PC-3 (cell line): ENCODE results near the gene ZC2HC1B. TPM values are rescaled to one million over a fixed set of nuclear protein-coding genes. Genes with fewer than 3 reads are reported as not detected.

Source experiments
- ATAC-seq: fragments of 200-7000 bp; cut with Tn5 transposase; 2 replicates; pipeline ENCODE4 v1.9.1; 2020; ENCODE audit warnings: mild to moderate bottlenecking, moderate library complexity
- BruUV-seq: library from RNA; stranded (reverse); fragments of 400-500 nt; replicated peaks from 2 replicates; lab custom pipeline; 2021; lab: Mats Ljungman, UMichigan
- CTCF ChIA-PET: fragments of 300-600 bp; sonication (Branson Sonifier 250); formaldehyde crosslinking; loops from one replicate; lab custom pipeline; 2022; ENCODE audit warnings: antibody characterized with exemption; lab: Charles Lee
- POLR2A ChIA-PET: fragments of 300-600 bp; sonication (Branson Sonifier 250); formaldehyde crosslinking; loops from one replicate; lab custom pipeline; 2022; ENCODE audit warnings: antibody characterized with exemption; ENCODE audit not compliant: unreplicated experiment; lab: Charles Lee
- DNase-seq: peaks from one replicate; pipeline ENCODE4 v3.0.0-alpha.2; 2015
- H2AFZ ChIP-seq: fragments of 300-600 bp; sonication (generic); 2 replicates; pipeline ENCODE4 v1.6.0; 2016; ENCODE audit warnings: antibody characterized with exemption, low read length
- H3F3A ChIP-seq: fragments of 300-600 bp; sonication (generic); one replicate; pipeline ENCODE4 v1.6.0; 2017; ENCODE audit warnings: antibody characterized with exemption, low read length, control low read depth, mild to moderate bottlenecking; ENCODE audit not compliant: unreplicated experiment
- H3K27ac ChIP-seq: fragments of 300-600 bp; sonication (generic); 2 replicates; pipeline ENCODE4 v1.5.1; 2016; ENCODE audit warnings: mild to moderate bottlenecking, low read length
- H3K27me3 ChIP-seq: fragments of 300-600 bp; sonication (generic); 2 replicates; pipeline ENCODE4 v1.6.1; 2016; ENCODE audit warnings: low read length, mixed read lengths
- H3K36me3 ChIP-seq: fragments of 300-600 bp; sonication (generic); 2 replicates; pipeline ENCODE4 v1.6.1; 2016; ENCODE audit warnings: low read depth, mixed run types, low read length, mixed read lengths
- H3K4me1 ChIP-seq: fragments of 300-600 bp; sonication (generic); 2 replicates; pipeline ENCODE4 v1.5.1; 2016; ENCODE audit warnings: low read length; ENCODE audit not compliant: insufficient read depth
- H3K4me2 ChIP-seq: fragments of 300-600 bp; sonication (generic); 2 replicates; pipeline ENCODE4 v1.6.0; 2016; ENCODE audit warnings: low read length
- H3K4me3 ChIP-seq: fragments of 300-600 bp; sonication (generic); 2 replicates; pipeline ENCODE4 v1.5.1; 2016; ENCODE audit warnings: mild to moderate bottlenecking, low read length, mixed read lengths
- H3K79me2 ChIP-seq: fragments of 300-600 bp; sonication (generic); 2 replicates; pipeline ENCODE4 v1.6.1; 2017; ENCODE audit warnings: low read length, mixed read lengths
- H3K9ac ChIP-seq: fragments of 300-600 bp; sonication (generic); 2 replicates; pipeline ENCODE4 v1.6.0; 2016; ENCODE audit warnings: mild to moderate bottlenecking, low read length
- H3K9me2 ChIP-seq: fragments of 300-600 bp; sonication (generic); replicated peaks from 2 replicates; pipeline ENCODE4 v1.6.1; 2016; ENCODE audit warnings: mixed run types, low read length, mixed read lengths
- H3K9me3 ChIP-seq: fragments of 300-600 bp; sonication (generic); 2 replicates; pipeline ENCODE4 v1.6.1; 2016; ENCODE audit warnings: low read length, mixed read lengths
- H4K20me1 ChIP-seq: fragments of 300-600 bp; sonication (generic); 2 replicates; pipeline ENCODE4 v1.6.1; 2016; ENCODE audit warnings: low read length, mixed read lengths
- EZH2 ChIP-seq: fragments of 300-600 bp; sonication (generic); IDR thresholded peaks from one replicate; pipeline ENCODE4 v1.6.1; 2017; ENCODE audit warnings: antibody characterized with exemption, mild to moderate bottlenecking, low read length; ENCODE audit not compliant: unreplicated experiment
- EZH2phosphoT487 ChIP-seq: fragments of 300-600 bp; sonication (generic); IDR thresholded peaks from 2 replicates; pipeline ENCODE4 v1.6.1; 2018; ENCODE audit warnings: mild to moderate bottlenecking, antibody characterized with exemption, low read length, borderline replicate concordance
- intact Hi-C: fragments of 100-400 bp; cut with micrococcal nuclease; formaldehyde crosslinking; loops from 2 replicates; pipeline ENCODE4 v1.9.0; 2023
- total RNA-seq: library from RNA; depleted of rRNA; stranded (reverse); fragments of >200 nt; gene quantifications from 2 replicates; pipeline ENCODE4 v1.2.3, GENCODE V29; 2014
- TF ChIP-seq, protein P1 (sequence below): fragments of 300-600 bp; sonication (generic); conservative IDR thresholded peaks from 2 replicates; pipeline ENCODE4 v1.5.1; 2017; ENCODE audit warnings: antibody characterized with exemption, low read depth, mild to moderate bottlenecking, low read length

ZC2HC1B gene
- total RNA-seq, 1 experiment from 2014 or later: not detected

DNA sequence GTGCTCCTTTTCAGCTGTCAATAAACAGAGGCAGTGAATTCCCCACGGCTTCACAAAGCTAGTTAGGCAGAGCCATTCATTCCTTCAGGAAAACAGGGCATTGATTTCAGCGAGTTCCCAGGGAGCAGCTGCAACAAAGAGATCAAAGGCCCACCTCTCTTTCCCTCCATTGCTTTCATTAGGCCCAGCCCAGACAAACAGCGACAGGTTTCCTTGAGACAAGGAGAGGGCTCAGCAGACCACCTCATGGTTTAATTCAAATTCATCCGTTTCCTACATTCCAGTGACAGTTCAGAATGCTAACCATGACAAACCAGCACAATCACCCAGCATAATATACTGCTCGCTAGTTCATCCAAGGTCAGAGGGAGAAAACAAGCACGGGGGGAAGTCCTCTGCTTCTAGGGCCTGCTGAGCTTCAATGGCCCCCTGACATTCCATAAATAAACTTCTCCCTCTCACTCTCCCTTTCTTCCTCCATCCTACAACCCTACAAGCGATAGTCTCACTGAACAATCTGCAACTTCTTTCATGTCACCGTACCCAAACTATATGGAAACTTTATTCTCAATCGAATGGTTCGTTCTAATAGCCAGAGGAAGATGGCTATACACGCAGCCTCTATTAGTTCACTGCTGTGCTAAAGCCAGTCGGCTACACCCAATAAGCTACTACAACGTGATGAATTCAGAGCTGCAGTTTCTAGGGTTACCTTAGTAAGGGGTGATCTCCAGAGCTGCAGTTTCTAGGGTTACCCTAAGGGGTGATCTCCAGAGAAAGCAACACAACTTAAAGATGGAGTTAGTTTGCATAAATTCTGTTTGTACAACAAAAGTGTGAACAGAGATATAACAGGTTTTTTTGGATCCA lies 109.1 kb downstream of the ZC2HC1B start:
- intact Hi-C loops: no loop called here
- no peaks in the 10 kb centered on the region for H3K4me1 ChIP-seq
- POLR2A ChIA-PET: no interaction called here
- no peaks in the 10 kb centered on the region for H4K20me1 ChIP-seq
- H3K36me3 ChIP-seq: no peaks in the 10 kb centered on the region
- no peak for ATAC-seq
- no peak for DNase-seq
- CTCF ChIA-PET: no interaction called here
- H3K9me2 ChIP-seq: no peaks in the 10 kb centered on the region
- H2AFZ ChIP-seq: no peak overlapping the region
- H3K4me2 ChIP-seq: no peak overlapping the region
- TF ChIP-seq EZH2 (no peak), EZH2phosphoT487 (no peak)
- TF ChIP-seq, protein P1, sequence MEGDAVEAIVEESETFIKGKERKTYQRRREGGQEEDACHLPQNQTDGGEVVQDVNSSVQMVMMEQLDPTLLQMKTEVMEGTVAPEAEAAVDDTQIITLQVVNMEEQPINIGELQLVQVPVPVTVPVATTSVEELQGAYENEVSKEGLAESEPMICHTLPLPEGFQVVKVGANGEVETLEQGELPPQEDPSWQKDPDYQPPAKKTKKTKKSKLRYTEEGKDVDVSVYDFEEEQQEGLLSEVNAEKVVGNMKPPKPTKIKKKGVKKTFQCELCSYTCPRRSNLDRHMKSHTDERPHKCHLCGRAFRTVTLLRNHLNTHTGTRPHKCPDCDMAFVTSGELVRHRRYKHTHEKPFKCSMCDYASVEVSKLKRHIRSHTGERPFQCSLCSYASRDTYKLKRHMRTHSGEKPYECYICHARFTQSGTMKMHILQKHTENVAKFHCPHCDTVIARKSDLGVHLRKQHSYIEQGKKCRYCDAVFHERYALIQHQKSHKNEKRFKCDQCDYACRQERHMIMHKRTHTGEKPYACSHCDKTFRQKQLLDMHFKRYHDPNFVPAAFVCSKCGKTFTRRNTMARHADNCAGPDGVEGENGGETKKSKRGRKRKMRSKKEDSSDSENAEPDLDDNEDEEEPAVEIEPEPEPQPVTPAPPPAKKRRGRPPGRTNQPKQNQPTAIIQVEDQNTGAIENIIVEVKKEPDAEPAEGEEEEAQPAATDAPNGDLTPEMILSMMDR: no peak
- H3K27ac ChIP-seq: no peak overlapping the region
- no peak overlapping the region for H3K4me3 ChIP-seq
- no TSS peak for BruUV-seq
- no peaks in the 10 kb centered on the region for H3K9me3 ChIP-seq
- H3K9ac ChIP-seq: no peak overlapping the region
- H3K79me2 ChIP-seq: no peaks in the 10 kb centered on the region
- no peaks in the 10 kb centered on the region for H3K27me3 ChIP-seq
- no peaks in the 10 kb centered on the region for H3F3A ChIP-seq

DNA sequence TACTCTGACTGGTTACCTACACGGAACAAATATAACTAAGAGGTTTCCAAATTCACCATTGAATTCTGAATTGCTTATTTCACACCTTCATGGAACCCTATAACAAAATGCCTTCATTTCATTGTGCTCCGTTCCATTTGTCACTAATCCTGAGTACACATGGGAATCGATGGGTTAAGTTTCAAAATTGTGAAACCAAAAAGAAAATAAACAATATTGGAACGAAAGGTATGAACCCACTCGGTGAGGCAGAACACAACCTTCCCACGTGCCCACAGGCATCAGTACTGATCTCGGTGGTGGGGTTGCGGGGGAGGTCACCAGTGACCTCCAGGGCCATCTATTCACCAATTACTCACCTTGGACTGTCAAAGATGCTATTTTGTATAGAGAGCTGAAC lies 109.8 kb downstream of the ZC2HC1B start:
- Histone ChIP-seq H3K27ac (no peak overlapping the region), H3K9me3 (no peaks in the 10 kb centered on the region), H3K27me3 (no peaks in the 10 kb centered on the region), H3K4me1 (no peaks in the 10 kb centered on the region), H3K9ac (no peak overlapping the region), H4K20me1 (no peaks in the 10 kb centered on the region), H3K79me2 (no peaks in the 10 kb centered on the region), H3F3A (no peaks in the 10 kb centered on the region), H3K36me3 (no peaks in the 10 kb centered on the region), H3K9me2 (no peaks in the 10 kb centered on the region), H2AFZ (no peak overlapping the region), H3K4me3 (no peak overlapping the region), H3K4me2 (no peak overlapping the region)
- no peak for ATAC-seq
- BruUV-seq: no TSS peak
- POLR2A ChIA-PET: no interaction called here
- CTCF ChIA-PET: no interaction called here
- DNase-seq: no peak
- TF ChIP-seq EZH2phosphoT487: no peak
- TF ChIP-seq, protein P1: no peak
- intact Hi-C loops: no loop called here

DNA sequence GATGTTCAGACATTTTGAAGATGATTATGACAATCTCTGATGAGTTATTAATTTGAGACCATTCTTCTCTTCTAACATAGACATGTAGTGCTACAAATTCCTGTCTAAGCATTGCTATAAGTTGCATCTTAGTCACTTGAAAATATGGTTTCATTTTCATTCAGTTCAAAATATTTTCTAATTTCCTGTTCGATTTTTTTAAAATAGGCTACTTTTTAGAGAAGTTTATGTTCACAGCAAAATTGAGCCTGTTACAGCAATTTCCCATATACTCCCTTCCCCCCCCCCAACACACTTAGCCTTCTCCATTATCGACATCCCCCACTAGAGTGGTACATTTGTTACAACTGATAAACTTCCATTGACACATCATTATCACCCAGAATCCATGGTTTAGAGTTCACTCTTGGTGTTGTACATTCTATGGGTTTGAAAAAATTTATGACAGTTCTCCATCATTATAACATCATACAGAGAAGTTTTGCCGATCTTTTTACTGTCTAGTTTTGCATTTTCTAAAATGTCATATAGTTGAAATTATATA lies 112.6 kb downstream of the ZC2HC1B start:
- Histone ChIP-seq H3K9me2 (no peaks in the 10 kb centered on the region), H3K27ac (no peak overlapping the region), H3K79me2 (no peaks in the 10 kb centered on the region), H3K4me1 (no peaks in the 10 kb centered on the region), H3K27me3 (no peaks in the 10 kb centered on the region), H2AFZ (no peak overlapping the region), H3F3A (no peaks in the 10 kb centered on the region), H3K9me3 (no peaks in the 10 kb centered on the region), H3K36me3 (no peaks in the 10 kb centered on the region), H4K20me1 (no peaks in the 10 kb centered on the region), H3K4me3 (no peak overlapping the region), H3K4me2 (no peak overlapping the region), H3K9ac (no peak overlapping the region)
- ChIA-PET CTCF (no interaction called here), POLR2A (no interaction called here)
- intact Hi-C loops: no loop called here
- ATAC-seq (no peak), DNase-seq (no peak)
- BruUV-seq: no TSS peak
- TF ChIP-seq, protein P1: no peak
- TF ChIP-seq EZH2 (no peak), EZH2phosphoT487 (no peak)
